PC-9 (cell line): ENCODE results near the gene CHEK2. TPM values are rescaled to one million over a fixed set of nuclear protein-coding genes. Genes with fewer than 3 reads are reported as not detected.
"Not testable (repeated sequence)": the region's sequence is repeated elsewhere in the genome, so short reads cannot be mapped to it uniquely, and the experiment has no call there.

Experiments
- BruUV-seq: library from RNA; stranded (reverse); fragments of 400-500 nt; replicated peaks from 2 replicates; lab custom pipeline; 2021; lab: Mats Ljungman, UMichigan
- CTCF ChIA-PET: fragments of 300-600 bp; sonication (Branson Sonifier 250); formaldehyde crosslinking; loops from one replicate; lab custom pipeline; 2022; ENCODE audit warnings: antibody characterized with exemption; lab: Charles Lee
- POLR2A ChIA-PET: fragments of 300-600 bp; sonication (Branson Sonifier 250); formaldehyde crosslinking; loops from one replicate; lab custom pipeline; 2022; ENCODE audit warnings: antibody characterized with exemption; ENCODE audit not compliant: unreplicated experiment; lab: Charles Lee
- DNase-seq, 2 experiments: peaks; one replicate each; pipeline versions ENCODE4 v3.0.0 to v3.0.0-alpha.2; 2015 to 2022; ENCODE audit warnings: mixed read lengths in 1 of 2
- H2AFZ ChIP-seq: fragments of 200-600 bp; sonication (generic); 2 replicates; pipeline ENCODE4 v1.8.1; 2017; ENCODE audit warnings: antibody characterized with exemption
- H3F3A ChIP-seq: fragments of 200-600 bp; sonication (generic); 2 replicates; pipeline ENCODE4 v1.8.1; 2017; ENCODE audit warnings: antibody characterized with exemption, mild to moderate bottlenecking, low read depth; ENCODE audit not compliant: insufficient read depth
- H3K27ac ChIP-seq: fragments of 200-600 bp; sonication (generic); 2 replicates; pipeline ENCODE4 v1.6.1; 2016; ENCODE audit warnings: mixed run types
- H3K27me3 ChIP-seq: fragments of 200-600 bp; sonication (generic); 2 replicates; pipeline ENCODE4 v1.6.1; 2016; ENCODE audit warnings: low read depth, mixed run types; ENCODE audit not compliant: insufficient read depth
- H3K36me3 ChIP-seq: fragments of 200-600 bp; sonication (generic); 2 replicates; pipeline ENCODE4 v1.6.1; 2016; ENCODE audit warnings: low read depth, mixed run types
- H3K4me1 ChIP-seq: fragments of 200-600 bp; sonication (generic); replicated peaks from 2 replicates; pipeline ENCODE4 v1.6.1; 2016; ENCODE audit warnings: mixed run types; ENCODE audit not compliant: insufficient read depth
- H3K4me2 ChIP-seq: fragments of 200-600 bp; sonication (generic); 2 replicates; pipeline ENCODE4 v1.6.1; 2017; ENCODE audit warnings: mixed run types
- H3K4me3 ChIP-seq: fragments of 200-600 bp; sonication (generic); 2 replicates; pipeline ENCODE4 v1.6.1; 2016; ENCODE audit warnings: mixed run types
- H3K79me2 ChIP-seq: fragments of 200-600 bp; sonication (generic); 2 replicates; pipeline ENCODE4 v1.6.1; 2017; ENCODE audit warnings: low read depth, mixed run types
- H3K9me2 ChIP-seq: fragments of 200-600 bp; sonication (generic); 2 replicates; pipeline ENCODE4 v1.8.1; 2017; ENCODE audit warnings: mild to moderate bottlenecking; ENCODE audit not compliant: insufficient read depth
- H3K9me3 ChIP-seq: fragments of 200-600 bp; sonication (generic); 2 replicates; pipeline ENCODE4 v1.8.1; 2016; ENCODE audit warnings: low read depth; ENCODE audit not compliant: insufficient read depth
- H4K20me1 ChIP-seq: fragments of 200-600 bp; sonication (generic); 2 replicates; pipeline ENCODE4 v1.8.1; 2017; ENCODE audit not compliant: insufficient read depth
- CTCF ChIP-seq: fragments of 200-600 bp; sonication (generic); conservative IDR thresholded peaks from 2 replicates; pipeline ENCODE4 v1.6.1; 2017; ENCODE audit warnings: mixed run types, antibody characterized with exemption, mild to moderate bottlenecking, moderate library complexity
- EZH2 ChIP-seq: fragments of 200-600 bp; sonication (generic); IDR thresholded peaks from 2 replicates; pipeline ENCODE4 v1.8.0; 2017; ENCODE audit warnings: antibody characterized with exemption, low read depth
- intact Hi-C: fragments of 100-400 bp; cut with micrococcal nuclease; formaldehyde crosslinking; loops from one replicate; pipeline ENCODE4 v1.10.0; 2022; ENCODE audit not compliant: unreplicated experiment
- total RNA-seq: library from RNA; stranded (reverse); gene quantifications from 2 replicates; pipeline ENCODE4 v1.2.3, GENCODE V29; 2021

CHEK2 gene
- total RNA-seq, 1 experiment from 2014 or later, result 32.8 TPM

- Histone ChIP-seq H3K4me3 (no peak overlapping the region), H3K4me2 (no peak overlapping the region), H3K9me3 (no peaks in the 10 kb centered on the region; the same call in 1 of the 2 replicates), H2AFZ (no peak overlapping the region), H3K9me2 (no peaks in the 10 kb centered on the region), H3K36me3 (no peaks in the 10 kb centered on the region), H3K79me2 (no peaks in the 10 kb centered on the region), H3K4me1 (peaks cover 12% of the 10 kb centered on the region), H3K27me3 (no peaks in the 10 kb centered on the region), H3F3A (peaks cover 6% of the 10 kb centered on the region; the same call in 1 of the 2 replicates), H4K20me1 (no peaks in the 10 kb centered on the region), H3K27ac (no peak overlapping the region)
- BruUV-seq, result no TSS peak
- POLR2A ChIA-PET, result no interaction called here
- TF ChIP-seq EZH2, result no peak
- no peak for TF ChIP-seq CTCF
- intact Hi-C loops, result no loop called here
- CTCF ChIA-PET, result no interaction called here
- DNase-seq, result no peak
These were observed 70.9 kb downstream of the CHEK2 start for GRCh38 chr22:28670756-28671155.

- Histone ChIP-seq H2AFZ (no peak overlapping the region), H3K27me3 (no peaks in the 10 kb centered on the region), H3K4me1 (peaks cover 12% of the 10 kb centered on the region), H3F3A (peaks cover 6% of the 10 kb centered on the region; the same call in 1 of the 2 replicates), H3K27ac (no peak overlapping the region), H3K4me3 (no peak overlapping the region), H3K79me2 (no peaks in the 10 kb centered on the region), H3K9me2 (no peaks in the 10 kb centered on the region), H4K20me1 (no peaks in the 10 kb centered on the region), H3K9me3 (no peaks in the 10 kb centered on the region; the same call in 1 of the 2 replicates), H3K36me3 (no peaks in the 10 kb centered on the region), H3K4me2 (no peak overlapping the region)
- no TSS peak for BruUV-seq
- CTCF ChIA-PET, result no interaction called here
- intact Hi-C loops, result no loop called here
- POLR2A ChIA-PET, result no interaction called here
- TF ChIP-seq EZH2, result no peak
- TF ChIP-seq CTCF, result no peak
- DNase-seq, result no peak
These were observed 71.5 kb downstream of the CHEK2 start for GRCh38 chr22:28670161-28670560.

GRCh38 chr22:28669387-28669786, 72.2 kb downstream of the CHEK2 start:
- Histone ChIP-seq H3K27ac (no peak overlapping the region), H3F3A (peaks cover 5% of the 10 kb centered on the region; the same call in 1 of the 2 replicates), H3K4me2 (no peak overlapping the region), H2AFZ (no peak overlapping the region), H3K36me3 (no peaks in the 10 kb centered on the region), H3K27me3 (no peaks in the 10 kb centered on the region), H4K20me1 (no peaks in the 10 kb centered on the region), H3K9me2 (no peaks in the 10 kb centered on the region), H3K4me1 (peaks cover 11% of the 10 kb centered on the region), H3K4me3 (no peak overlapping the region), H3K79me2 (no peaks in the 10 kb centered on the region), H3K9me3 (no peaks in the 10 kb centered on the region; the same call in 1 of the 2 replicates)
- CTCF ChIA-PET, result no interaction called here
- TF ChIP-seq CTCF, result no peak
- TF ChIP-seq EZH2, result no peak
- POLR2A ChIA-PET, result no interaction called here
- intact Hi-C loops, result no loop called here
- no TSS peak for BruUV-seq
- DNase-seq, result no peak

- H4K20me1 ChIP-seq, H2AFZ ChIP-seq, H3K36me3 ChIP-seq, H3K4me2 ChIP-seq, H3K4me1 ChIP-seq, POLR2A ChIA-PET, H3K9me3 ChIP-seq, H3K27me3 ChIP-seq, DNase-seq, H3F3A ChIP-seq, H3K9me2 ChIP-seq, BruUV-seq, H3K4me3 ChIP-seq, H3K27ac ChIP-seq, H3K79me2 ChIP-seq, CTCF ChIA-PET, intact Hi-C loops: not testable (repeated sequence)
These were observed 78.1 kb downstream of the CHEK2 start for GRCh38 chr22:28663569-28663942.
